Parathyroid adenoma (tissue), 2 donors: Measurements from ENCODE around the gene SNX27.

Experiments
- H2AFZ ChIP-seq: fragments of 300-600 bp; sonication (generic); one replicate; pipeline ENCODE4 v1.7.0; 2017; ENCODE audit warnings: antibody characterized with exemption, mild to moderate bottlenecking
- H3K27ac ChIP-seq: fragments of 300-600 bp; sonication (generic); one replicate; pipeline ENCODE4 v1.7.0; 2017
- H3K27me3 ChIP-seq: fragments of 300-600 bp; sonication (generic); one replicate; pipeline ENCODE4 v1.7.0; 2017; ENCODE audit warnings: low read length; ENCODE audit not compliant: control insufficient read depth, insufficient read depth
- H3K36me3 ChIP-seq: fragments of 300-600 bp; sonication (generic); one replicate; pipeline ENCODE4 v1.7.0; 2017; ENCODE audit warnings: low read length; ENCODE audit not compliant: control insufficient read depth, insufficient read depth
- H3K4me1 ChIP-seq: fragments of 300-600 bp; sonication (generic); one replicate; pipeline ENCODE4 v1.7.0; 2017; ENCODE audit warnings: control low read depth
- H3K4me2 ChIP-seq: fragments of 300-600 bp; sonication (generic); one replicate; pipeline ENCODE4 v1.7.0; 2017; ENCODE audit warnings: low read length
- H3K4me3 ChIP-seq: fragments of 300-600 bp; sonication (generic); one replicate; pipeline ENCODE4 v1.7.0; 2017; ENCODE audit warnings: low read depth, low read length
- H3K79me2 ChIP-seq: fragments of 300-600 bp; sonication (generic); one replicate; pipeline ENCODE4 v1.7.0; 2017; ENCODE audit warnings: control low read depth
- H3K9ac ChIP-seq: fragments of 300-600 bp; sonication (generic); one replicate; pipeline ENCODE4 v1.7.0; 2017; ENCODE audit warnings: mild to moderate bottlenecking
- H3K9me3 ChIP-seq: fragments of 300-600 bp; sonication (generic); one replicate; pipeline ENCODE4 v1.7.0; 2017; ENCODE audit warnings: low read length; ENCODE audit not compliant: control insufficient read depth
- CTCF ChIP-seq: fragments of 300-600 bp; sonication (generic); IDR thresholded peaks from one replicate; pipeline ENCODE4 v1.7.0; 2017; ENCODE audit warnings: antibody characterized with exemption, mild to moderate bottlenecking
- donor health status: primary hyperparathyroidism.

SNX27 gene

GRCh38 chr1:151714820-151715725, 103.2 kb downstream of the SNX27 start:
- H3K36me3 ChIP-seq, result no peaks in the 10 kb centered on the region
- H3K27me3 ChIP-seq, result no peaks in the 10 kb centered on the region
- H2AFZ ChIP-seq, result no peak overlapping the region
- no peak overlapping the region for H3K27ac ChIP-seq
- no peaks in the 10 kb centered on the region for H3K9me3 ChIP-seq
- H3K4me2 ChIP-seq, result no peak overlapping the region
- peaks cover 6% of the 10 kb centered on the region for H3K4me1 ChIP-seq
- H3K9ac ChIP-seq, result no peak overlapping the region
- TF ChIP-seq CTCF, result no peak
- no peak overlapping the region for H3K4me3 ChIP-seq
- no peaks in the 10 kb centered on the region for H3K79me2 ChIP-seq

- Histone ChIP-seq H3K27ac (peak overlapping the region; percentile 44), H3K36me3 (no peaks in the 10 kb centered on the region), H3K9ac (peak overlapping the region; percentile 19), H3K4me3 (no peak overlapping the region), H3K27me3 (no peaks in the 10 kb centered on the region), H3K9me3 (no peaks in the 10 kb centered on the region), H3K4me1 (peaks cover 6% of the 10 kb centered on the region), H3K79me2 (no peaks in the 10 kb centered on the region), H2AFZ (peak overlapping the region; percentile 38), H3K4me2 (no peak overlapping the region)
- TF ChIP-seq CTCF, result peak; percentile 27
These were observed 104.0 kb downstream of the SNX27 start for GRCh38 chr1:151715726-151716404.

GRCh38 chr1:151716405-151716762, 104.5 kb downstream of the SNX27 start:
- peak overlapping the region; percentile 19 for H3K9ac ChIP-seq
- TF ChIP-seq CTCF, result no peak
- H3K9me3 ChIP-seq, result no peaks in the 10 kb centered on the region
- H3K4me2 ChIP-seq, result no peak overlapping the region
- no peaks in the 10 kb centered on the region for H3K36me3 ChIP-seq
- peak overlapping the region; percentile 44 for H3K27ac ChIP-seq
- peak overlapping the region; percentile 38 for H2AFZ ChIP-seq
- no peaks in the 10 kb centered on the region for H3K79me2 ChIP-seq
- no peak overlapping the region for H3K4me3 ChIP-seq
- peaks cover 6% of the 10 kb centered on the region for H3K4me1 ChIP-seq
- H3K27me3 ChIP-seq, result no peaks in the 10 kb centered on the region

- Histone ChIP-seq H3K36me3 (no peaks in the 10 kb centered on the region), H3K79me2 (no peaks in the 10 kb centered on the region), H3K9ac (peak within 1 kb of the TSS; percentile 19), H3K9me3 (no peaks in the 10 kb centered on the region), H3K27me3 (no peaks in the 10 kb centered on the region), H2AFZ (peak within 1 kb of the TSS; percentile 63), H3K4me2 (peak within 1 kb of the TSS; percentile 13), H3K27ac (peak within 1 kb of the TSS; percentile 48), H3K4me3 (no peak within 1 kb of the TSS), H3K4me1 (peaks cover 6% of the 10 kb centered on the region)
- no peak for TF ChIP-seq CTCF
These were observed 105.2 kb downstream of the SNX27 start, which contains the start of gene CELF3 for GRCh38 chr1:151716771-151717631. TSS of gene CELF3 (minus strand) at chr1:151716803. CDS start at chr1:151716020, 783 bp downstream.
